PC-9 (cell line): ENCODE data around the gene CACNA1E. TPM values are rescaled to one million over a fixed set of nuclear protein-coding genes. Genes with fewer than 3 reads are reported as not detected.

Experiments
- BruUV-seq: library from RNA; stranded (reverse); fragments of 400-500 nt; replicated peaks from 2 replicates; lab custom pipeline; 2021; lab: Mats Ljungman, UMichigan
- CTCF ChIA-PET: fragments of 300-600 bp; sonication (Branson Sonifier 250); formaldehyde crosslinking; loops from one replicate; lab custom pipeline; 2022; ENCODE audit warnings: antibody characterized with exemption; lab: Charles Lee
- POLR2A ChIA-PET: fragments of 300-600 bp; sonication (Branson Sonifier 250); formaldehyde crosslinking; loops from one replicate; lab custom pipeline; 2022; ENCODE audit warnings: antibody characterized with exemption; ENCODE audit not compliant: unreplicated experiment; lab: Charles Lee
- DNase-seq, 2 experiments: peaks; one replicate each; pipeline versions ENCODE4 v3.0.0 to v3.0.0-alpha.2; 2015 to 2022; ENCODE audit warnings: mixed read lengths in 1 of 2
- H2AFZ ChIP-seq: fragments of 200-600 bp; sonication (generic); 2 replicates; pipeline ENCODE4 v1.8.1; 2017; ENCODE audit warnings: antibody characterized with exemption
- H3F3A ChIP-seq: fragments of 200-600 bp; sonication (generic); 2 replicates; pipeline ENCODE4 v1.8.1; 2017; ENCODE audit warnings: antibody characterized with exemption, mild to moderate bottlenecking, low read depth; ENCODE audit not compliant: insufficient read depth
- H3K27ac ChIP-seq: fragments of 200-600 bp; sonication (generic); 2 replicates; pipeline ENCODE4 v1.6.1; 2016; ENCODE audit warnings: mixed run types
- H3K27me3 ChIP-seq: fragments of 200-600 bp; sonication (generic); 2 replicates; pipeline ENCODE4 v1.6.1; 2016; ENCODE audit warnings: low read depth, mixed run types; ENCODE audit not compliant: insufficient read depth
- H3K36me3 ChIP-seq: fragments of 200-600 bp; sonication (generic); 2 replicates; pipeline ENCODE4 v1.6.1; 2016; ENCODE audit warnings: low read depth, mixed run types
- H3K4me1 ChIP-seq: fragments of 200-600 bp; sonication (generic); replicated peaks from 2 replicates; pipeline ENCODE4 v1.6.1; 2016; ENCODE audit warnings: mixed run types; ENCODE audit not compliant: insufficient read depth
- H3K4me2 ChIP-seq: fragments of 200-600 bp; sonication (generic); 2 replicates; pipeline ENCODE4 v1.6.1; 2017; ENCODE audit warnings: mixed run types
- H3K4me3 ChIP-seq: fragments of 200-600 bp; sonication (generic); 2 replicates; pipeline ENCODE4 v1.6.1; 2016; ENCODE audit warnings: mixed run types
- H3K79me2 ChIP-seq: fragments of 200-600 bp; sonication (generic); 2 replicates; pipeline ENCODE4 v1.6.1; 2017; ENCODE audit warnings: low read depth, mixed run types
- H3K9me2 ChIP-seq: fragments of 200-600 bp; sonication (generic); 2 replicates; pipeline ENCODE4 v1.8.1; 2017; ENCODE audit warnings: mild to moderate bottlenecking; ENCODE audit not compliant: insufficient read depth
- H3K9me3 ChIP-seq: fragments of 200-600 bp; sonication (generic); 2 replicates; pipeline ENCODE4 v1.8.1; 2016; ENCODE audit warnings: low read depth; ENCODE audit not compliant: insufficient read depth
- H4K20me1 ChIP-seq: fragments of 200-600 bp; sonication (generic); 2 replicates; pipeline ENCODE4 v1.8.1; 2017; ENCODE audit not compliant: insufficient read depth
- EZH2 ChIP-seq: fragments of 200-600 bp; sonication (generic); IDR thresholded peaks from 2 replicates; pipeline ENCODE4 v1.8.0; 2017; ENCODE audit warnings: antibody characterized with exemption, low read depth
- intact Hi-C: fragments of 100-400 bp; cut with micrococcal nuclease; formaldehyde crosslinking; loops from one replicate; pipeline ENCODE4 v1.10.0; 2022; ENCODE audit not compliant: unreplicated experiment
- total RNA-seq: library from RNA; stranded (reverse); gene quantifications from 2 replicates; pipeline ENCODE4 v1.2.3, GENCODE V29; 2021
- TF ChIP-seq, protein P1 (sequence below): fragments of 200-600 bp; sonication (generic); conservative IDR thresholded peaks from 2 replicates; pipeline ENCODE4 v1.6.1; 2017; ENCODE audit warnings: mixed run types, antibody characterized with exemption, mild to moderate bottlenecking, moderate library complexity

The CACNA1E gene
- total RNA-seq, 1 experiment from 2014 or later: not detected

DNA sequence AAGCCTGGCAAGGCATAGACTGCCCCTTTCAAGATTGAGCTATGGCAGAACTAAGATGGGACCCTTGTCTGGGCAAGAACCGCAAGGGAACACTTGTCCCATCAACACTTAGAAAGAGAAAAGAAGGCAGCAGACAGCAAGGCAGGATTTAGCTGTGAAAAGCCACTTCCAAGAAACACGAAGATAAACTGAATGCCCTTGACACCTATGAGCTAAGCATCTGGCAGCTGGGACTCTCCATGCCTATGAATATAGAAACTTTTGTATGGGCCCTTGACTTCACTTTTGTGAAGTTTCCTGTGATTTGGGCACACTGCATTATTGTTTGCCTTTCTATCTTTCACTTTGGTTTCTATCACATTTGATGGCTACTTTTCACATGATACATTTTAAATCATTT, 24.9 kb upstream of the CACNA1E start:
- no peaks in the 10 kb centered on the region for H3K9me3 ChIP-seq
- H3K9me2 ChIP-seq: no peaks in the 10 kb centered on the region
- ChIA-PET POLR2A (no interaction called here), CTCF (no interaction called here)
- no peaks in the 10 kb centered on the region for H3K79me2 ChIP-seq
- TF ChIP-seq EZH2: no peak
- TF ChIP-seq, protein P1, sequence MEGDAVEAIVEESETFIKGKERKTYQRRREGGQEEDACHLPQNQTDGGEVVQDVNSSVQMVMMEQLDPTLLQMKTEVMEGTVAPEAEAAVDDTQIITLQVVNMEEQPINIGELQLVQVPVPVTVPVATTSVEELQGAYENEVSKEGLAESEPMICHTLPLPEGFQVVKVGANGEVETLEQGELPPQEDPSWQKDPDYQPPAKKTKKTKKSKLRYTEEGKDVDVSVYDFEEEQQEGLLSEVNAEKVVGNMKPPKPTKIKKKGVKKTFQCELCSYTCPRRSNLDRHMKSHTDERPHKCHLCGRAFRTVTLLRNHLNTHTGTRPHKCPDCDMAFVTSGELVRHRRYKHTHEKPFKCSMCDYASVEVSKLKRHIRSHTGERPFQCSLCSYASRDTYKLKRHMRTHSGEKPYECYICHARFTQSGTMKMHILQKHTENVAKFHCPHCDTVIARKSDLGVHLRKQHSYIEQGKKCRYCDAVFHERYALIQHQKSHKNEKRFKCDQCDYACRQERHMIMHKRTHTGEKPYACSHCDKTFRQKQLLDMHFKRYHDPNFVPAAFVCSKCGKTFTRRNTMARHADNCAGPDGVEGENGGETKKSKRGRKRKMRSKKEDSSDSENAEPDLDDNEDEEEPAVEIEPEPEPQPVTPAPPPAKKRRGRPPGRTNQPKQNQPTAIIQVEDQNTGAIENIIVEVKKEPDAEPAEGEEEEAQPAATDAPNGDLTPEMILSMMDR: no peak
- H4K20me1 ChIP-seq: no peaks in the 10 kb centered on the region
- no TSS peak for BruUV-seq
- no peaks in the 10 kb centered on the region for H3F3A ChIP-seq
- H3K36me3 ChIP-seq: no peaks in the 10 kb centered on the region
- no peaks in the 10 kb centered on the region for H3K4me1 ChIP-seq
- no peak overlapping the region for H2AFZ ChIP-seq
- no peak for DNase-seq
- H3K27me3 ChIP-seq: peaks cover 11% of the 10 kb centered on the region
- H3K4me2 ChIP-seq: no peak overlapping the region
- intact Hi-C loops: no loop called here
- H3K27ac ChIP-seq: no peak overlapping the region
- H3K4me3 ChIP-seq: no peak overlapping the region

DNA sequence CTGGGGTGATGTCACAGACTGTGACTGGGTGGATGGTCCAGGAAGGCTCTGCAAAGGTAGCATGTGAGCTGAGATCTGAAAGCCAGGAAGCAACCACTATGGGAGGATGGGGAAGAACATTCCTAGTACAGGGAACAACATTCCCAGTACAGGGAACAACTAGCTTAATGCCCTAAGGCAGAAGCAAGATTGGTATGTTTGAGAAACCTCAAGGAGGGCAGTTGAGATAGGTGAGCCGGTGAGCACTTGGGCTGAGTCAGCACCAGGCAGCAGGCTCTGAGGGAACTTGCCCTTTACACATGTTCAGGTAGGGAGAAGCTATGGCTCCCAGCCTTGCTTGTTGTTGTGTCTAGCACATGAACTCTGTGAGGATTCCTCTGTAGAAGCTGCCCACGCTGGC, 24.2 kb upstream of the CACNA1E start:
- Histone ChIP-seq H3K9me3 (no peaks in the 10 kb centered on the region), H2AFZ (no peak overlapping the region), H3K4me3 (no peak overlapping the region), H3K36me3 (no peaks in the 10 kb centered on the region), H4K20me1 (no peaks in the 10 kb centered on the region), H3K27me3 (peaks cover 11% of the 10 kb centered on the region), H3K9me2 (no peaks in the 10 kb centered on the region), H3K79me2 (no peaks in the 10 kb centered on the region), H3K27ac (no peak overlapping the region), H3F3A (no peaks in the 10 kb centered on the region), H3K4me1 (no peaks in the 10 kb centered on the region), H3K4me2 (no peak overlapping the region)
- no TSS peak for BruUV-seq
- CTCF ChIA-PET: no interaction called here
- TF ChIP-seq, protein P1: no peak
- no peak for TF ChIP-seq EZH2
- DNase-seq: no peak
- POLR2A ChIA-PET: no interaction called here
- intact Hi-C loops: no loop called here

DNA sequence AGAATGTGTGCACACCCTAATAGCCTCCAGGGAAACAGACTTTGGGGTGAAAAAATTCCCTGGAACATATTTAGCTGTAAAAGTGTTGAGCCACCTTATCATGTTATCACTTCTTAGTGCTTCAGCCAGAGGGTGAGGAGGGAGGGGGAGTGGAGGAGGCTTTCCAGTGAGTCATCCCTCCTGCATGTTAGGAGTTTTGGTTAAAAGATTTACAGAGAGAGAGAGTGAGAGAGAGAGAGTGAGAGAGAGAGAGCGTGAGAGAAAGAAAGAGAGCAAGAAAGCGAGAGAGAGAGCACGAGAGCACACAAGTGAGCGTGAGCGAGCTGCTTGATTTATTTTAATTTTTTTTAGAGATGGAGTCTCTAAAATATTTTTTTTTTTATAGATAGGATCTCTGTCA, 13.5 kb upstream of the CACNA1E start:
- H3K9me2 ChIP-seq: no peaks in the 10 kb centered on the region
- H3K27me3 ChIP-seq: no peaks in the 10 kb centered on the region
- H4K20me1 ChIP-seq: no peaks in the 10 kb centered on the region
- H2AFZ ChIP-seq: no peak overlapping the region
- ChIA-PET POLR2A (no interaction called here), CTCF (no interaction called here)
- no peak overlapping the region for H3K4me3 ChIP-seq
- intact Hi-C loops: no loop called here
- TF ChIP-seq EZH2: no peak
- TF ChIP-seq, protein P1: no peak
- BruUV-seq: no TSS peak
- no peaks in the 10 kb centered on the region for H3K79me2 ChIP-seq
- H3K27ac ChIP-seq: no peak overlapping the region
- H3K4me1 ChIP-seq: no peaks in the 10 kb centered on the region
- H3F3A ChIP-seq: no peaks in the 10 kb centered on the region
- DNase-seq: peak in 1 of 2 experiments; percentile 8
- H3K4me2 ChIP-seq: no peak overlapping the region
- no peaks in the 10 kb centered on the region for H3K9me3 ChIP-seq
- no peaks in the 10 kb centered on the region for H3K36me3 ChIP-seq
